HEK293 (cell line): ENCODE results near the gene CCIN.

ENCODE experiments used
- CTCF ChIA-PET: fragments of 350-600 bp; formaldehyde crosslinking; extraction: SDS; loops from one replicate; lab custom pipeline; 2021; ENCODE audit warnings: antibody characterized with exemption; lab: Yijun Ruan, JAX
- POLR2A ChIA-PET: fragments of 300-600 bp; formaldehyde crosslinking; extraction: SDS; loops from one replicate; lab custom pipeline; 2020; ENCODE audit warnings: antibody characterized with exemption, inconsistent platforms; lab: Yijun Ruan, JAX
- H3K27ac ChIP-seq: fragments of 200-500 bp; sonication (Bioruptor generic); 2 replicates; pipeline ENCODE4 v1.5.1; 2014; ENCODE audit warnings: low read depth, low read length, control low read depth, inconsistent platforms; ENCODE audit errors: extremely low read depth
- H3K36me3 ChIP-seq, 2 experiments: fragments of 200-500 bp in 1 of 2; sonication (Bioruptor generic) in 1 of 2; 1 replicate in 1 of 2; 2 replicates in 1 of 2; pipeline ENCODE4 v1.5.1; 2014 to 2017; ENCODE audit warnings: inconsistent platforms in 2 of 2, low read length in 2 of 2; ENCODE audit not compliant: control insufficient read depth in 2 of 2, insufficient read depth in 1 of 2
- H3K4me1 ChIP-seq: fragments of 200-500 bp; sonication (Bioruptor generic); 2 replicates; pipeline ENCODE4 v1.5.1; 2014; ENCODE audit warnings: mild to moderate bottlenecking, low read length, inconsistent platforms; ENCODE audit not compliant: control insufficient read depth, insufficient read depth
- H3K4me3 ChIP-seq: 2 replicates; pipeline ENCODE4 v1.5.1; 2011; ENCODE audit warnings: low read depth, mild to moderate bottlenecking, control low read depth, low read length, moderate library complexity
- H3K9me3 ChIP-seq: fragments of 200-500 bp; sonication (Bioruptor generic); 2 replicates; pipeline ENCODE4 v1.5.1; 2014; ENCODE audit warnings: low read depth, low read length, inconsistent platforms; ENCODE audit not compliant: control insufficient read depth, insufficient read depth
- OVOL3 ChIP-seq: fragments of 450-650 bp; formaldehyde crosslinking; IDR thresholded peaks from 2 replicates; pipeline ENCODE4 v1.5.1; 2016; ENCODE audit warnings: missing biosample characterization, missing genetic modification characterization
- SCRT2 ChIP-seq: fragments of 450-650 bp; formaldehyde crosslinking; IDR thresholded peaks from 2 replicates; pipeline ENCODE4 v1.5.1; 2016; ENCODE audit warnings: missing biosample characterization, missing genetic modification characterization
- ZFHX2 ChIP-seq: fragments of 450-650 bp; formaldehyde crosslinking; conservative IDR thresholded peaks from 2 replicates; pipeline ENCODE4 v1.5.1; 2016; ENCODE audit warnings: missing biosample characterization, missing genetic modification characterization
- ZNF132 ChIP-seq: fragments of 450-650 bp; formaldehyde crosslinking; IDR thresholded peaks from 2 replicates; pipeline ENCODE4 v1.5.1; 2017; ENCODE audit warnings: missing biosample characterization, missing genetic modification characterization, borderline replicate concordance
- ZNF214 ChIP-seq: fragments of 450-650 bp; formaldehyde crosslinking; IDR thresholded peaks from 2 replicates; pipeline ENCODE4 v1.5.1; 2017; ENCODE audit warnings: missing biosample characterization, mild to moderate bottlenecking, missing genetic modification characterization, borderline replicate concordance
- ZNF221 ChIP-seq: fragments of 450-650 bp; formaldehyde crosslinking; IDR thresholded peaks from 2 replicates; pipeline ENCODE4 v1.5.1; 2017; ENCODE audit warnings: missing biosample characterization, missing genetic modification characterization, borderline replicate concordance
- ZNF433 ChIP-seq: fragments of 450-650 bp; formaldehyde crosslinking; IDR thresholded peaks from 2 replicates; pipeline ENCODE4 v1.5.1; 2016; ENCODE audit warnings: missing biosample characterization, missing genetic modification characterization, low read depth
- ZNF518A ChIP-seq: fragments of 450-650 bp; formaldehyde crosslinking; conservative IDR thresholded peaks from 2 replicates; pipeline ENCODE4 v1.5.1; 2016; ENCODE audit warnings: low read depth, missing biosample characterization, missing genetic modification characterization
- ZNF571 ChIP-seq: fragments of 450-650 bp; formaldehyde crosslinking; IDR thresholded peaks from 2 replicates; pipeline ENCODE4 v1.5.0; 2017; ENCODE audit warnings: missing biosample characterization, missing genetic modification characterization
- TF ChIP-seq, protein P1 (sequence below): sonication (generic); formaldehyde crosslinking; IDR thresholded peaks from 2 replicates; pipeline ENCODE4 v1.8.1; 2022; ENCODE audit warnings: mild to moderate bottlenecking, moderate library complexity, missing genetic modification reagents
- TF ChIP-seq, protein P2 (sequence below): fragments of 450-650 bp; formaldehyde crosslinking; IDR thresholded peaks from 2 replicates; pipeline ENCODE4 v1.5.1; 2016; ENCODE audit warnings: missing biosample characterization, missing genetic modification characterization

The CCIN gene

DNA sequence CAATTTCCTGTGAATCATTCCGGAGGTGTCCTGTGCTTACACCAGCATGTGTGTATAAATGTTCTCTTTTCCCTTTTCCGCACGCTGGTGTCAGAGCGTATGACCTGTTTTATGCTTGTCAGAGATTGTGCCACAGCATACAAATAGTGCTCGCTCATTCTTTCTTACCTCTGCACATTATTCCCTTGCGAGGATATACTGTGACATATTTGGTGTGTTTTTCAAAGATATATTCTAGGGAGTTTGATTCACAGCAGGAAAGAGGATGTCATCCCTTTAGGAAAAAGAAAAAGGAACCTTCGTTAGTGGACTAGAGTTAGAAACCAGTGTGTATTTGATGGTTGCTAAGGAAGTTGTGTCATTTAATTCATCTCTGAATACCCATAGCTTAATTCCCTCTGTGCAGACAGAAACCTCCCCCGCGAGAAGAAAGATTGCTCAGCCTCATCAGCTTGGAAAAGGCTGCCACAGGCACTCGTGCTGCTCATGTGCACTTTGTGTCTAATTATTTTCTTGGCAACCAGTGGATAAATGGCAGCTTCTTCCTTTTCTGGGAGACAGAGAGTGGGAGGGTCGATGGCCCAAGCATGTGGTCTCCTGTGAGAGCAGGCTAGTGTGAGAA lies 14.7 kb upstream of the CCIN start:
- H3K4me1 ChIP-seq = no peaks in the 10 kb centered on the region; the same call in 1 of the 2 replicates
- no peaks in the 10 kb centered on the region for H3K9me3 ChIP-seq
- H3K4me3 ChIP-seq = no peak overlapping the region
- CTCF ChIA-PET = interaction anchor here (0.6 to 3.9 kb wide), 2 partner anchors 11 to 253 kb away, joined by 4 to 22 read pairs; no protein-coding TSS in a partner anchor
- POLR2A ChIA-PET = interaction anchor here (0.6 to 1.6 kb wide), 3 partner anchors 9 to 45 kb away, joined by 3 to 5 read pairs (median 4); no protein-coding TSS in a partner anchor
- no peaks in the 10 kb centered on the region for H3K36me3 ChIP-seq
- TF ChIP-seq, protein P1, sequence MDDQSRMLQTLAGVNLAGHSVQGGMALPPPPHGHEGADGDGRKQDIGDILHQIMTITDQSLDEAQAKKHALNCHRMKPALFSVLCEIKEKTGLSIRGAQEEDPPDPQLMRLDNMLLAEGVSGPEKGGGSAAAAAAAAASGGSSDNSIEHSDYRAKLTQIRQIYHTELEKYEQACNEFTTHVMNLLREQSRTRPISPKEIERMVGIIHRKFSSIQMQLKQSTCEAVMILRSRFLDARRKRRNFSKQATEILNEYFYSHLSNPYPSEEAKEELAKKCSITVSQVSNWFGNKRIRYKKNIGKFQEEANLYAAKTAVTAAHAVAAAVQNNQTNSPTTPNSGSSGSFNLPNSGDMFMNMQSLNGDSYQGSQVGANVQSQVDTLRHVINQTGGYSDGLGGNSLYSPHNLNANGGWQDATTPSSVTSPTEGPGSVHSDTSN (CRISPR knock-in tag) = no peak
- TF ChIP-seq, protein P2, sequence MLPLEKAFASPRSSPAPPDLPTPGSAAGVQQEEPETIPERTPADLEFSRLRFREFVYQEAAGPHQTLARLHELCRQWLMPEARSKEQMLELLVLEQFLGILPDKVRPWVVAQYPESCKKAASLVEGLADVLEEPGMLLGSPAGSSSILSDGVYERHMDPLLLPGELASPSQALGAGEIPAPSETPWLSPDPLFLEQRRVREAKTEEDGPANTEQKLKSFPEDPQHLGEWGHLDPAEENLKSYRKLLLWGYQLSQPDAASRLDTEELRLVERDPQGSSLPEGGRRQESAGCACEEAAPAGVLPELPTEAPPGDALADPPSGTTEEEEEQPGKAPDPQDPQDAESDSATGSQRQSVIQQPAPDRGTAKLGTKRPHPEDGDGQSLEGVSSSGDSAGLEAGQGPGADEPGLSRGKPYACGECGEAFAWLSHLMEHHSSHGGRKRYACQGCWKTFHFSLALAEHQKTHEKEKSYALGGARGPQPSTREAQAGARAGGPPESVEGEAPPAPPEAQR = no peak
- TF ChIP-seq OVOL3 = no peak
- no peak for TF ChIP-seq ZNF518A (tag by site-specific recombination)
- TF ChIP-seq ZNF433 (tag by site-specific recombination) = no peak
- TF ChIP-seq SCRT2 (tag by site-specific recombination) = no peak
- no peak for TF ChIP-seq ZNF221 (tag by site-specific recombination)
- no peak for TF ChIP-seq ZNF214 (tag by site-specific recombination)
- no peak for TF ChIP-seq ZFHX2 (tag by site-specific recombination)
- no peak overlapping the region for H3K27ac ChIP-seq

DNA sequence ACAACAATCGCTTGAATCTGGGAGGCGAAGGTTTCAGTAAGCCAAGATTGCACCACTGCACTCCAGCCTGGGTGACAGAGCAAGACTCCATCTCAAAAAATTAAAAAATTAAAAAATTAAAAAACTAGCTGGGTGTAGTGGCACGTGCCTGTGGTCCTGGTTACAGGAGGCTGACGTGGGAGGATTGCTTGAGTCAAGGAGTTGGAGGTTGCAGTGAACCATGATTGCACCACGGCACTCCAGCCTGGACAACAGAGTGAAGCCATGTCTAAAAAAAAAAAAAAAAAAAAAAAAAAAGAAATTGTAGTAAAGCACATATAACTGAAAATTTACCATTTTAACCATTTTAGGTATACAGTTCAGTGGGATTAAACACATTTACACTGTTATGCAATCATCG lies 13.1 kb upstream of the CCIN start:
- H3K9me3 ChIP-seq = no peaks in the 10 kb centered on the region
- ChIA-PET POLR2A (no interaction called here), CTCF (interaction anchor here (3.9 kb wide), 1 partner anchor 9 kb away, joined by 22 read pairs; no protein-coding TSS in a partner anchor)
- no peak overlapping the region for H3K27ac ChIP-seq
- no peaks in the 10 kb centered on the region; the same call in 1 of the 2 replicates for H3K4me1 ChIP-seq
- no peaks in the 10 kb centered on the region for H3K36me3 ChIP-seq
- TF ChIP-seq ZNF518A (tag by site-specific recombination) (no peak), ZNF132 (tag by site-specific recombination) (no peak), ZNF571 (tag by site-specific recombination) (no peak)
- H3K4me3 ChIP-seq = no peak overlapping the region
